ENCODE measurements around the gene H2BK1. TPM values are rescaled to one million over a fixed set of nuclear protein-coding genes. Genes with fewer than 3 reads are reported as not detected.

The H2BK1 gene
- total RNA-seq, 1 experiment from 2014 or later, result 0.69 TPM

DNA sequence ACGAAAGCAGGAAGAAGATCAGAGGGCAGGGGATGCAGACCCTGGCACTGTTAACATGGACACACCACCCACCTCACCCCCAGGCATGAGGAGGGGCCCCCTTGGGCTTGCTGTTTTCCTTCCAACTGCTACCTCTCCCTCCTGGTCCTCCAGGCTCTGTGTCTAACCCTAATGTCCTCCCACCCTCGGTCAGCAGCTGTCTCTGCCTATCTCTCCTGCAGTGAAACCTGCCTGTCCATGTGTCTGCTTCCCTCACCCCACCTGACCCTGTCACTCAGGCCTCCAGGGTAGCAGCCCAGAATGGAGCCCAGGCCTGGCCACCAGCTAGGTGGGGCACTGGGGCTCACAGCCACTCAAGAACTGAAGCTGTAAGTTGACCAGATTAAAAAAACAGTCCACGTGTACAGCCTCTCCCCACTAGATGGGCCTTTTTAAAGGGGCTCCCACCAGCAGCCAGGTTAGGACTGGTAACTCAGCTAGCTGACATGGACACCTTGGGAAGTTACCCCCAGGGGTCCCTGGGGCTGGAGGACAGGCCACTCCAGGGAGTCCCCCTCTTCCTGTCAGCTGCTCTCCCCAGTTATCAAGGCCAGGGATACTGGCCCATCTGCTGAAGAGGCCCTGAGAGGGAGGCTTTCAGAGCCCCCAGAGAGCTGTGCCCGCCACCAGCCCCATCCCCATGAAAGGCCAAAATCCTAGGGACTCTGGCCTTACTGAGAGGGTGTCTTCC, 36.7 kb upstream of the H2BK1 start:
- ChIA-PET RAD21 (ENCODE audit: low non-redundant PET in 1 of 2, low total read pairs in 2 of 2, uncharacterized antibody in 2 of 2, unreplicated experiment in 2 of 2) (no interaction called here), CTCF (interaction anchor here (1.4 kb wide), 1 partner anchor 20 kb away, joined by 3 read pairs; the partner anchor contains the start of gene ABCF2)
- no peak for DNase-seq (ENCODE audit: low read depth, low spot score)

DNA sequence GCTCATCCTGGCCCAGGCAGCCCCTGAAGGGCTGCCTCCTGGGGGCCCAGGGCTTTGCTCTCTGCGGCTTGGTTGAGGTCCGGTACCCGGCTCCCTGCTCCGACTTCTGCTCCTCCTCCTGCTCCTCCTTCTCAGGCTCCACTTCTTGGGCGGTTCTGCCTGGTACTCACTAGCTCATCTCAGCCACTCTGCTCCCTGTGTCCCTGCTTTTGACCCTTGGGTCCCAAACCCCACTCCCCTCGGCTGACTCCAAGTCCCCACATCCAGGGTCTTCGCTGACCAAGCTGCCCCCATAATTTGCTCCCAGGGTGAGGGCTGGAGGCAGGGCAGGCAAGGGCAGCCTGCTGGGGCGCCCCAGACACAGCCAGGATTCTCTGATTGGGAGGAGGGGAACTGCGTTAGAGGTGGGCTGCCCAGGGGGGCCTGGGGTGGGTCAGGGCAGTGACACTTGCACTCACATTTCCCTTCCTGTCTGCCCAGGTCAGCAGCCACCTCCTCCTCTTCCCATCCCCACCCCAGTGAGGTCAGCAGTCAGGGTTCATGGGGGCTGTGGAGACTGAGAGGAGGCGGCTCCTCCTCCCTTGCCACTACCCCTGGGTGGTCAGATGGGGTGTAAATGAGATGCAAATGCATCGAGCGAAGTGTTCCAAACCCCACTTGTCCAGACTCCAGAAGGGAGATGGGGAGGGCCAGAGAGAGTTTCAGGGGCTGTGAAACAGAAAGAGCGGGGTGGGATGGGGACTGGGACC, 36.0 kb upstream of the H2BK1 start:
- no peak for ATAC-seq
- no peak overlapping the region for H3K4me3 ChIP-seq (replicated peaks in 1 of 2; ENCODE audit: low read depth in 1 of 2, low read length in 2 of 2)
- no peaks in the 10 kb centered on the region for H3K79me2 ChIP-seq (ENCODE audit: insufficient read depth, low read length)
- H3K9me3 ChIP-seq (ENCODE audit: control insufficient read depth in 1 of 2, insufficient read depth in 1 of 2, low read depth in 1 of 2, low read length in 2 of 2), result no peaks in the 10 kb centered on the region
- DNase-seq (ENCODE audit: low read depth, low spot score), result no peak
- ChIA-PET CTCF (interaction anchor here (1.4 kb wide), 1 partner anchor 19 kb away, joined by 3 read pairs; the partner anchor contains the start of gene ABCF2), POLR2A (no interaction called here), RAD21 (ENCODE audit: low non-redundant PET in 1 of 2, low total read pairs in 2 of 2, uncharacterized antibody in 2 of 2, unreplicated experiment in 2 of 2) (interaction anchor here in 1 of 2 experiments (0.7 kb wide), 1 partner anchor 228 kb away, joined by 3 read pairs; no protein-coding TSS in a partner anchor)
- H3K4me2 ChIP-seq (ENCODE audit: low read length), result peak overlapping the region; percentile 15; the same call in 1 of the 2 replicates
- BruUV-seq (replicated peaks), result no TSS peak
- no peak overlapping the region for H3K27ac ChIP-seq (ENCODE audit: low read depth, low read length)
- no peaks in the 10 kb centered on the region for H4K20me1 ChIP-seq (ENCODE audit: insufficient read depth)
- no peak overlapping the region for H2AFZ ChIP-seq (ENCODE audit: low read depth, low read length, poor library complexity, severe bottlenecking)
- H3K36me3 ChIP-seq (ENCODE audit: control insufficient read depth in 1 of 2, insufficient read depth in 2 of 2, low read length in 2 of 2), result peaks cover 0 to 2% of the 10 kb centered on the region in 2 experiments; a peak in 1 of 4 replicates
- H3K9ac ChIP-seq (ENCODE audit: low read length), result no peak overlapping the region
- intact Hi-C loops (cut with micrococcal nuclease), result loop anchor here (10.0 kb wide), 1 partner anchor 121 kb away; no protein-coding TSS in a partner anchor
- no peaks in the 10 kb centered on the region for H3K27me3 ChIP-seq (ENCODE audit: insufficient read depth, low read length)
- peaks cover 36 to 58% of the 10 kb centered on the region in 2 experiments for H3K4me1 ChIP-seq (ENCODE audit: control insufficient read depth in 1 of 2, insufficient read depth in 2 of 2, low read length in 2 of 2)
- H3K9me2 ChIP-seq (ENCODE audit: insufficient read depth), result no peaks in the 10 kb centered on the region
- TF ChIP-seq, protein P1, sequence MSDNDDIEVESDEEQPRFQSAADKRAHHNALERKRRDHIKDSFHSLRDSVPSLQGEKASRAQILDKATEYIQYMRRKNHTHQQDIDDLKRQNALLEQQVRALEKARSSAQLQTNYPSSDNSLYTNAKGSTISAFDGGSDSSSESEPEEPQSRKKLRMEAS (IDR thresholded peaks at IDR 0.05), result no peak
- TF ChIP-seq, protein P2, sequence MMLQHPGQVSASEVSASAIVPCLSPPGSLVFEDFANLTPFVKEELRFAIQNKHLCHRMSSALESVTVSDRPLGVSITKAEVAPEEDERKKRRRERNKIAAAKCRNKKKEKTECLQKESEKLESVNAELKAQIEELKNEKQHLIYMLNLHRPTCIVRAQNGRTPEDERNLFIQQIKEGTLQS (IDR thresholded peaks at IDR 0.05), result no peak
- no peak for TF ChIP-seq ELF1 (IDR thresholded peaks at IDR 0.05; ENCODE audit: borderline replicate concordance, low read depth)
- TF ChIP-seq SRF (IDR thresholded peaks at IDR 0.05; ENCODE audit: low read depth), result no peak
- TF ChIP-seq RAD21 (IDR thresholded peaks at IDR 0.05; ENCODE audit: low read depth), result no peak
- no peak for TF ChIP-seq CEBPB (IDR thresholded peaks at IDR 0.05; ENCODE audit: low read depth)
- TF ChIP-seq, protein P3, sequence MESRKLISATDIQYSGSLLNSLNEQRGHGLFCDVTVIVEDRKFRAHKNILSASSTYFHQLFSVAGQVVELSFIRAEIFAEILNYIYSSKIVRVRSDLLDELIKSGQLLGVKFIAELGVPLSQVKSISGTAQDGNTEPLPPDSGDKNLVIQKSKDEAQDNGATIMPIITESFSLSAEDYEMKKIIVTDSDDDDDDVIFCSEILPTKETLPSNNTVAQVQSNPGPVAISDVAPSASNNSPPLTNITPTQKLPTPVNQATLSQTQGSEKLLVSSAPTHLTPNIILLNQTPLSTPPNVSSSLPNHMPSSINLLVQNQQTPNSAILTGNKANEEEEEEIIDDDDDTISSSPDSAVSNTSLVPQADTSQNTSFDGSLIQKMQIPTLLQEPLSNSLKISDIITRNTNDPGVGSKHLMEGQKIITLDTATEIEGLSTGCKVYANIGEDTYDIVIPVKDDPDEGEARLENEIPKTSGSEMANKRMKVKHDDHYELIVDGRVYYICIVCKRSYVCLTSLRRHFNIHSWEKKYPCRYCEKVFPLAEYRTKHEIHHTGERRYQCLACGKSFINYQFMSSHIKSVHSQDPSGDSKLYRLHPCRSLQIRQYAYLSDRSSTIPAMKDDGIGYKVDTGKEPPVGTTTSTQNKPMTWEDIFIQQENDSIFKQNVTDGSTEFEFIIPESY (IDR thresholded peaks at IDR 0.05; ENCODE audit: extremely low read depth, insufficient replicate concordance, low read length), result no peak
- TF ChIP-seq SIN3A (IDR thresholded peaks at IDR 0.05; ENCODE audit: low read depth), result no peak
- no peak for TF ChIP-seq YY1 (IDR thresholded peaks at IDR 0.05; ENCODE audit: extremely low read depth, insufficient replicate concordance, low read depth, low read length)
- no peak for TF ChIP-seq EZH2phosphoT487 (IDR thresholded peaks at IDR 0.05; ENCODE audit: borderline replicate concordance)
- TF ChIP-seq POLR2A (IDR thresholded peaks at IDR 0.05; ENCODE audit: borderline replicate concordance, extremely low read depth, insufficient read depth, insufficient read length), result no peak

More for the DNA sequence above, 36.7 kb upstream of the H2BK1 start:
- peaks cover 36 to 62% of the 10 kb centered on the region in 2 experiments for H3K4me1 ChIP-seq (ENCODE audit: control insufficient read depth in 1 of 2, insufficient read depth in 2 of 2, low read length in 2 of 2)
- H2AFZ ChIP-seq (ENCODE audit: low read depth, low read length, poor library complexity, severe bottlenecking), result no peak overlapping the region
- H3K4me2 ChIP-seq (ENCODE audit: low read length), result peak overlapping the region; percentile 87
- H3K36me3 ChIP-seq (ENCODE audit: control insufficient read depth in 1 of 2, insufficient read depth in 2 of 2, low read length in 2 of 2), result no peaks in the 10 kb centered on the region
- peak overlapping the region; percentile 58 to 70; a peak in 3 of 4 replicates for H3K4me3 ChIP-seq (replicated peaks in 1 of 2; ENCODE audit: low read depth in 1 of 2, low read length in 2 of 2)
- no peaks in the 10 kb centered on the region for H3K27me3 ChIP-seq (ENCODE audit: insufficient read depth, low read length)
- H3K27ac ChIP-seq (ENCODE audit: low read depth, low read length), result no peak overlapping the region; the same call in 1 of the 2 replicates
- H3K9ac ChIP-seq (ENCODE audit: low read length), result peak overlapping the region; percentile 69
- no peak for ATAC-seq
- POLR2A ChIA-PET, result no interaction called here
- no peaks in the 10 kb centered on the region for H3K9me3 ChIP-seq (ENCODE audit: control insufficient read depth in 1 of 2, insufficient read depth in 1 of 2, low read depth in 1 of 2, low read length in 2 of 2)
- no peak for TF ChIP-seq POLR2A (IDR thresholded peaks at IDR 0.05; ENCODE audit: borderline replicate concordance, extremely low read depth, insufficient read depth, insufficient read length)
- TF ChIP-seq EZH2 (IDR thresholded peaks at IDR 0.05), result no peak
- TF ChIP-seq CEBPB (IDR thresholded peaks at IDR 0.05; ENCODE audit: low read depth), result no peak
- no peak for TF ChIP-seq SIN3A (IDR thresholded peaks at IDR 0.05; ENCODE audit: low read depth)
- no peak for TF ChIP-seq ZFX (IDR thresholded peaks at IDR 0.05)
- TF ChIP-seq ELF1 (IDR thresholded peaks at IDR 0.05; ENCODE audit: borderline replicate concordance, low read depth), result no peak
- no peak for TF ChIP-seq ZNF274 (IDR thresholded peaks at IDR 0.05; ENCODE audit: low read depth, low read length)
- TF ChIP-seq, protein P2 (IDR thresholded peaks at IDR 0.05), result no peak
- no peak for TF ChIP-seq EGR1 (IDR thresholded peaks at IDR 0.05; ENCODE audit: low read depth)
- TF ChIP-seq EZH2phosphoT487 (IDR thresholded peaks at IDR 0.05; ENCODE audit: borderline replicate concordance), result no peak
- TF ChIP-seq YY1 (IDR thresholded peaks at IDR 0.05; ENCODE audit: extremely low read depth, insufficient replicate concordance, low read depth, low read length), result no peak
- H3K79me2 ChIP-seq (ENCODE audit: insufficient read depth, low read length), result no peaks in the 10 kb centered on the region
- intact Hi-C loops (cut with micrococcal nuclease), result loop anchor here (10.0 kb wide), 1 partner anchor 122 kb away; no protein-coding TSS in a partner anchor
- no peaks in the 10 kb centered on the region for H4K20me1 ChIP-seq (ENCODE audit: insufficient read depth)
- H3K9me2 ChIP-seq (ENCODE audit: insufficient read depth), result no peaks in the 10 kb centered on the region
- no TSS peak for BruUV-seq (replicated peaks)

Measured in HCT116 (cell line).